ENCODE measurements around the gene CA14.
"Not testable (repeated sequence)": the region's sequence is repeated elsewhere in the genome, so short reads cannot be mapped to it uniquely, and the experiment has no call there.

The CA14 gene

GRCh38 chr1:150257624-150258585, at the start of gene CA14:
TSS of gene CA14 (plus strand) at chr1:150257774. CDS start at chr1:150258129, 355 bp downstream.
- Histone ChIP-seq H3F3A (ENCODE audit: low read depth) (no peaks in the 10 kb centered on the region), H3K9me3 (ENCODE audit: insufficient read depth, low read depth, low read length) (no peaks in the 10 kb centered on the region), H3K9ac (ENCODE audit: low read depth, low read length, poor library complexity, severe bottlenecking) (no peak within 1 kb of the TSS), H3K4me3 (ENCODE audit: low read length, poor library complexity, severe bottlenecking) (no peak within 1 kb of the TSS), H3K9me2 (replicated peaks; ENCODE audit: low read depth, low read length) (no peaks in the 10 kb centered on the region), H3K27me3 (ENCODE audit: insufficient read depth, low read length, poor library complexity, severe bottlenecking) (no peaks in the 10 kb centered on the region), H3K4me1 (ENCODE audit: insufficient read depth, low read length, poor library complexity, severe bottlenecking) (peaks cover 4% of the 10 kb centered on the region), H3K36me3 (ENCODE audit: insufficient read depth, low read length) (no peaks in the 10 kb centered on the region), H3K79me2 (ENCODE audit: insufficient read depth, low read length) (no peaks in the 10 kb centered on the region), H2AFZ (ENCODE audit: low read length) (no peak within 1 kb of the TSS), H3K4me2 (ENCODE audit: low read depth, low read length, poor library complexity, severe bottlenecking) (no peak within 1 kb of the TSS), H4K20me1 (ENCODE audit: insufficient read depth, low read length, poor library complexity, severe bottlenecking) (no peaks in the 10 kb centered on the region)
- TF ChIP-seq EZH2phosphoT487 (IDR thresholded peaks at IDR 0.05; ENCODE audit: borderline replicate concordance) (no peak), CTCF (conservative IDR thresholded peaks at IDR 0.05; ENCODE audit: low read length) (no peak)

- not testable (repeated sequence) for H3K9ac ChIP-seq (ENCODE audit: low read depth, low read length, poor library complexity, severe bottlenecking); H3K9me2 ChIP-seq (replicated peaks; ENCODE audit: low read depth, low read length); H3F3A ChIP-seq (ENCODE audit: low read depth); H3K4me3 ChIP-seq (ENCODE audit: low read length, poor library complexity, severe bottlenecking); H3K4me1 ChIP-seq (ENCODE audit: insufficient read depth, low read length, poor library complexity, severe bottlenecking); H4K20me1 ChIP-seq (ENCODE audit: insufficient read depth, low read length, poor library complexity, severe bottlenecking); H3K4me2 ChIP-seq (ENCODE audit: low read depth, low read length, poor library complexity, severe bottlenecking); H2AFZ ChIP-seq (ENCODE audit: low read length); H3K36me3 ChIP-seq (ENCODE audit: insufficient read depth, low read length); H3K9me3 ChIP-seq (ENCODE audit: insufficient read depth, low read depth, low read length); H3K27me3 ChIP-seq (ENCODE audit: insufficient read depth, low read length, poor library complexity, severe bottlenecking); H3K79me2 ChIP-seq (ENCODE audit: insufficient read depth, low read length)
Measured at GRCh38 chr1:150208460-150208859, 49.1 kb upstream of the CA14 start.

- Histone ChIP-seq H4K20me1 (ENCODE audit: insufficient read depth, low read length, poor library complexity, severe bottlenecking) (no peaks in the 10 kb centered on the region), H3K4me1 (ENCODE audit: insufficient read depth, low read length, poor library complexity, severe bottlenecking) (peaks cover 7% of the 10 kb centered on the region), H3K9ac (ENCODE audit: low read depth, low read length, poor library complexity, severe bottlenecking) (no peak overlapping the region), H3K9me3 (ENCODE audit: insufficient read depth, low read depth, low read length) (no peaks in the 10 kb centered on the region), H3K4me3 (ENCODE audit: low read length, poor library complexity, severe bottlenecking) (no peak overlapping the region), H3K9me2 (replicated peaks; ENCODE audit: low read depth, low read length) (no peaks in the 10 kb centered on the region), H3F3A (ENCODE audit: low read depth) (no peaks in the 10 kb centered on the region), H3K27me3 (ENCODE audit: insufficient read depth, low read length, poor library complexity, severe bottlenecking) (no peaks in the 10 kb centered on the region), H3K4me2 (ENCODE audit: low read depth, low read length, poor library complexity, severe bottlenecking) (no peak overlapping the region), H3K79me2 (ENCODE audit: insufficient read depth, low read length) (no peaks in the 10 kb centered on the region), H2AFZ (ENCODE audit: low read length) (no peak overlapping the region), H3K36me3 (ENCODE audit: insufficient read depth, low read length) (no peaks in the 10 kb centered on the region)
- no peak for TF ChIP-seq EZH2phosphoT487 (IDR thresholded peaks at IDR 0.05; ENCODE audit: borderline replicate concordance)
- no peak for TF ChIP-seq CTCF (conservative IDR thresholded peaks at IDR 0.05; ENCODE audit: low read length)
Measured at GRCh38 chr1:150210091-150210490, 47.5 kb upstream of the CA14 start.

All from Loucy (cell line).